Measurements from ENCODE around the gene PDZD2. TPM values are rescaled to one million over a fixed set of nuclear protein-coding genes. Genes with fewer than 3 reads are reported as not detected.

PDZD2 gene
- total RNA-seq, 2 donors from 2014 or later = 4.5 to 15.7 TPM

DNA sequence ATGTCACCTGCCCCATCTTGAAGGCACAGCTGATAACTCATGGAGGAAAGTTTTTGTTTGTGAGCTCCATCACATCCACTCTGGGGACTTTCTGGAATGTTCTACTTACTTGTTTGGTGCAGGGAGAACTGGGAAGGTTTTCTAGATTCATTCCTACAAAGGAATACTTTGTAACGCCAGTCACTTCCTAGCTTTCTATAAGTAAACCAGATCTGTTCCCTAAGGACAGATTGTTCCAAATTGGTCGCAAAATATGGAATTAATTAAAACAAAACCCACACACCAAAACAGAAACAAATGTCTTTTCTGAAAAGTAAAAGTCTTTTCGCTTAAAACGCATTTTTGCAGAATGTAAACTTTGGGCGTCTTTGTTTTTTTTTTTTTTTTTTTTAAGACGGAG lies 167.6 kb downstream of the PDZD2 start:
- TF ChIP-seq, protein P1, sequence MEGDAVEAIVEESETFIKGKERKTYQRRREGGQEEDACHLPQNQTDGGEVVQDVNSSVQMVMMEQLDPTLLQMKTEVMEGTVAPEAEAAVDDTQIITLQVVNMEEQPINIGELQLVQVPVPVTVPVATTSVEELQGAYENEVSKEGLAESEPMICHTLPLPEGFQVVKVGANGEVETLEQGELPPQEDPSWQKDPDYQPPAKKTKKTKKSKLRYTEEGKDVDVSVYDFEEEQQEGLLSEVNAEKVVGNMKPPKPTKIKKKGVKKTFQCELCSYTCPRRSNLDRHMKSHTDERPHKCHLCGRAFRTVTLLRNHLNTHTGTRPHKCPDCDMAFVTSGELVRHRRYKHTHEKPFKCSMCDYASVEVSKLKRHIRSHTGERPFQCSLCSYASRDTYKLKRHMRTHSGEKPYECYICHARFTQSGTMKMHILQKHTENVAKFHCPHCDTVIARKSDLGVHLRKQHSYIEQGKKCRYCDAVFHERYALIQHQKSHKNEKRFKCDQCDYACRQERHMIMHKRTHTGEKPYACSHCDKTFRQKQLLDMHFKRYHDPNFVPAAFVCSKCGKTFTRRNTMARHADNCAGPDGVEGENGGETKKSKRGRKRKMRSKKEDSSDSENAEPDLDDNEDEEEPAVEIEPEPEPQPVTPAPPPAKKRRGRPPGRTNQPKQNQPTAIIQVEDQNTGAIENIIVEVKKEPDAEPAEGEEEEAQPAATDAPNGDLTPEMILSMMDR (IDR thresholded peaks at IDR 0.05) = no peak
- Histone ChIP-seq H3K9me3 (no peaks in the 10 kb centered on the region), H3K27ac (no peak overlapping the region), H3K4me1 (ENCODE audit: control insufficient read depth in 1 of 2, low read depth in 2 of 2) (no peaks in the 10 kb centered on the region), H3K4me3 (no peak overlapping the region), H3K27me3 (replicated peaks; ENCODE audit: insufficient read depth) (no peaks in the 10 kb centered on the region), H3K36me3 (no peaks in the 10 kb centered on the region)
- DNase-seq (ENCODE audit: low spot score) = no peak
- no peak for ATAC-seq (ENCODE audit: insufficient number of reproducible peaks, low FRiP score, low read depth)

GRCh38 chr5:31807789-31808540 lies 169.0 kb downstream of the PDZD2 start:
- TF ChIP-seq, protein P1 (IDR thresholded peaks at IDR 0.05) = no peak
- Histone ChIP-seq H3K4me3 (no peak overlapping the region), H3K36me3 (no peaks in the 10 kb centered on the region), H3K27ac (no peak overlapping the region), H3K9me3 (no peaks in the 10 kb centered on the region), H3K27me3 (replicated peaks; ENCODE audit: insufficient read depth) (no peaks in the 10 kb centered on the region), H3K4me1 (ENCODE audit: control insufficient read depth in 1 of 2, low read depth in 2 of 2) (no peaks in the 10 kb centered on the region)
- DNase-seq (ENCODE audit: low spot score) (no peak), ATAC-seq (ENCODE audit: insufficient number of reproducible peaks, low FRiP score, low read depth) (no peak)

DNA sequence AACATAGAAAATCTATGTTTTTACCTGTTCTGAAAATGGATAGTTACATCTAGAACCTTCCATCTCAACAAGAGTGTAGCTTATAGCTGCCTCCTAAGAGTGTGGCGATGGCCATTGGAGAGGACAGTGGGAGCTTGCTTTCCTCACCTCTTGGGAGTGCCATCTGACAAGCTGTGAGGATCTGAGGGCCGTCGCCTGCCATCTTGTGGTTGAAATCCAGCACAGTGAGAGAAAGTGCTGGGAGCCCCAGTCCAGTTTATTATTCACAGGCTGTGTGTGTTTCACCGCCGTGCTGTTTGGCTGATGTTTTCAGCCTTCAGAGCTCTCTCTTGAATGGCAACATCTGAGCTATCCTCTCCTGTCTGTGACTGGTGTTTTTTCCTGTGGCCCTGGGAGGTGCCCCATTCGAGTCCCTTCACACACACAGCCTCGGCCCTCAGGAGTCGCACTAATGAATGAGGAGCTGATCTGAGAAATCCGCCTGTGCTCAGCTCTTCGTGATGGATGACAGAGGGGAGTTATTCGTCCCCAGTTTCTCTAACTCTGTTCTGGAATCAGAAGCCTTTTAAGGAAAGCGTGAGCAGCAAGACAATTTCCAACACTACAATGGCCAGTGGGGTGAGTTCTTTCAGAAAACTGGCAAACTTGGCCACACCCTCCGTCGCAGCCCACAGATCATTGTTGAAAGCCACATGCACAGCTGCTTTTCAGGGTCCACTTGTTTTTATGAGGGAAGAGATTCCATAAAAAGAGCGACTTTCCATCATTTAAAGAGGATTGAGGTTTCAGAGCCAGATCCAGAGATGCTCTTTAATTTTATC lies 170.3 kb downstream of the PDZD2 start:
- ATAC-seq (ENCODE audit: insufficient number of reproducible peaks, low FRiP score, low read depth) = peak; percentile 67
- Histone ChIP-seq H3K9me3 (no peaks in the 10 kb centered on the region), H3K36me3 (no peaks in the 10 kb centered on the region), H3K27ac (no peak overlapping the region), H3K27me3 (replicated peaks; ENCODE audit: insufficient read depth) (no peaks in the 10 kb centered on the region), H3K4me1 (ENCODE audit: control insufficient read depth in 1 of 2, low read depth in 2 of 2) (no peaks in the 10 kb centered on the region), H3K4me3 (no peak overlapping the region)
- TF ChIP-seq, protein P1 (IDR thresholded peaks at IDR 0.05) = peak; percentile 82
- peak; percentile 4 for DNase-seq (ENCODE audit: low spot score)

GRCh38 chr5:31811210-31811609 lies 172.3 kb downstream of the PDZD2 start:
- no peak for ATAC-seq (ENCODE audit: insufficient number of reproducible peaks, low FRiP score, low read depth)
- H3K36me3 ChIP-seq = no peaks in the 10 kb centered on the region
- no peak for DNase-seq (ENCODE audit: low spot score)
- no peaks in the 10 kb centered on the region for H3K4me1 ChIP-seq (ENCODE audit: control insufficient read depth in 1 of 2, low read depth in 2 of 2)
- no peak overlapping the region for H3K4me3 ChIP-seq
- no peak overlapping the region for H3K27ac ChIP-seq
- H3K9me3 ChIP-seq = no peaks in the 10 kb centered on the region
- TF ChIP-seq, protein P1 (IDR thresholded peaks at IDR 0.05) = no peak
- H3K27me3 ChIP-seq (replicated peaks; ENCODE audit: insufficient read depth) = no peaks in the 10 kb centered on the region

DNA sequence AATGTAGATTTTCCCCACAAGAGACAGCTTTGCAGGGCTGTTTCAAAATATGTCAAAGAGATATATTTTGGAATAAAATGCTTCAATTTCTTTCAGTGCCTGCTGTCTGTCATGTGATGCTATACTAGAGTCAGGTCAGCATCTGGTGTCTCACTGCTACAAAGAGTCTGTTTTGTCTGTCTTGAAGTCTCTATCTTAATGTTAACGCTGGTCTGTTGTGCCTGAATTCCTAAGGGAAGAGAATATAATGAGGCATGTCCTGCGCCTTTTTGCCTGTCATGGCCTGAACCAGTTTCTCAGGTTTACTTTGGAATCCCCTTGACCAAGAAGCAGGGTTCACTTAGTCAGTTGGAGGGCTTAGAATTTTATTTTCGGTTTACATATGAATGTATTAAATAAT lies 176.4 kb downstream of the PDZD2 start:
- H3K27ac ChIP-seq = no peak overlapping the region
- no peak for DNase-seq (ENCODE audit: low spot score)
- H3K4me1 ChIP-seq (ENCODE audit: control insufficient read depth in 1 of 2, low read depth in 2 of 2) = no peaks in the 10 kb centered on the region
- ATAC-seq (ENCODE audit: insufficient number of reproducible peaks, low FRiP score, low read depth) = no peak
- H3K36me3 ChIP-seq = no peaks in the 10 kb centered on the region
- H3K9me3 ChIP-seq = no peaks in the 10 kb centered on the region
- no peak overlapping the region for H3K4me3 ChIP-seq
- H3K27me3 ChIP-seq (replicated peaks; ENCODE audit: insufficient read depth) = no peaks in the 10 kb centered on the region
- TF ChIP-seq, protein P1 (IDR thresholded peaks at IDR 0.05) = no peak
